ENCODE measurements around the gene EIF2S2.

Gene EIF2S2

DNA sequence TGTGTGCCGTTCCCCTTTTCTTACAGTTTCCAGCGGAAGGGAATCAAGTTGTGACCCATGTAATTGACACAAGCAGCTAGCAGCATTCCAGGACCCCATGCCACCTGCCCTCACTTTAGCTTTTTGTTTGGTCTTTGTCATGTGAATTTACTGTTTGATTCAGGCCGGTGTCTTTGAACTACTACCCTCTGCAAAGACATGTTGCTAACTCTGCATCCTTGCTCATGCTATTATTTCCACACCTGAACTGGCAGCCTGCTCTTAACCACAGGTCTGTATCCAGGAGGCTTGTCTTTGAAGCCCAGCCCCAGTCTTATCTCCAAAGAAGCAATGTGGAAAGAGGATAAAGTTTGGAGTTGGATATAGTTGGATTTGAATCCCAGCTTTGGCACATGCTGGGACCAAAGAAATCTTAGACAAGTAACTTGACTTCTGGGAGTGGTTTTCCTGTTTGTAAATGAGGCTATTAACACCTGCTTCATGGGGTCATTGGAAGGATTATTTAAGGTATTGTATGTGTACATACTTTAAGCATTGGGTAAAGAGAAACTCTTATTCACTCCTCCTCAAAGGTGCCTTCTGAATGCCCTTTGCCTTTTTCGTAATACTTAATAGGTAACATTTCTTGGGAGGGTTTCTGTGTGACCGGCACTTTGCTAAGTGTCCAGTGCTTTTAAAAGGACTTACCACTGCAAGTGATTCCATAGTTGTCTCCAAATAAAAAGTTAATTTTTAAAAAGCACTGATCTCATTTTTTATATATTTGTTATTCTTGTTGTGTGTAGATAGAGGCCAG, 65.9 kb downstream of the EIF2S2 start:
- no peak overlapping the region for H3K27ac ChIP-seq
- no peak overlapping the region for H3K4me3 ChIP-seq (ENCODE audit: low read depth, low read length)
- DNase-seq, result no peak
- no peaks in the 10 kb centered on the region for H3K36me3 ChIP-seq (replicated peaks)
- no peaks in the 10 kb centered on the region for H3K27me3 ChIP-seq (replicated peaks)
- TF ChIP-seq, protein P1, sequence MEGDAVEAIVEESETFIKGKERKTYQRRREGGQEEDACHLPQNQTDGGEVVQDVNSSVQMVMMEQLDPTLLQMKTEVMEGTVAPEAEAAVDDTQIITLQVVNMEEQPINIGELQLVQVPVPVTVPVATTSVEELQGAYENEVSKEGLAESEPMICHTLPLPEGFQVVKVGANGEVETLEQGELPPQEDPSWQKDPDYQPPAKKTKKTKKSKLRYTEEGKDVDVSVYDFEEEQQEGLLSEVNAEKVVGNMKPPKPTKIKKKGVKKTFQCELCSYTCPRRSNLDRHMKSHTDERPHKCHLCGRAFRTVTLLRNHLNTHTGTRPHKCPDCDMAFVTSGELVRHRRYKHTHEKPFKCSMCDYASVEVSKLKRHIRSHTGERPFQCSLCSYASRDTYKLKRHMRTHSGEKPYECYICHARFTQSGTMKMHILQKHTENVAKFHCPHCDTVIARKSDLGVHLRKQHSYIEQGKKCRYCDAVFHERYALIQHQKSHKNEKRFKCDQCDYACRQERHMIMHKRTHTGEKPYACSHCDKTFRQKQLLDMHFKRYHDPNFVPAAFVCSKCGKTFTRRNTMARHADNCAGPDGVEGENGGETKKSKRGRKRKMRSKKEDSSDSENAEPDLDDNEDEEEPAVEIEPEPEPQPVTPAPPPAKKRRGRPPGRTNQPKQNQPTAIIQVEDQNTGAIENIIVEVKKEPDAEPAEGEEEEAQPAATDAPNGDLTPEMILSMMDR (IDR thresholded peaks at IDR 0.05; ENCODE audit: low read depth, low read length, missing control alignments), result no peak
- in situ Hi-C loops (cut with HindIII; ENCODE audit: low pct_ligation_motif_present, low sequenced_read_pairs), result no loop called here

DNA sequence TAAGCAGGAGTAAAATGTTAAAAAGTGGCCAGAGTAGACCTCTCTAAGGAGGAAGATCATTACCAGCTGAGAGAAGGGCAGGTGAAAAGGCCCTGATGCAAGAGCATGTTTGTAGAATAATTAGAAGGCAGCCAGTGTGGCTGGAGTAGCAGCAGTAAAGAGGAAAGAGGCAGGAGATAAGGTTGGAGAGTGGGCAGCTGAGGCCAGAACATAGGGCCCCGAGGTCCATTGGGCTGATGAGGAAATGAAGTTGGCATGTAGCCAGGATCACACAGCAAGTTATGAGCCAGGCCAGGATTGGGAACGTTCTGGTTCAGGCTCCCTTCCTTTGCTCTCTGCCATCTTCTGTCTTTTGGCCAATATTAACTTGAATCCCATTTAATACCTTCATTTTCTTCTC, 66.7 kb downstream of the EIF2S2 start:
- Histone ChIP-seq H3K27ac (no peak overlapping the region), H3K27me3 (replicated peaks) (no peaks in the 10 kb centered on the region), H3K4me3 (ENCODE audit: low read depth, low read length) (no peak overlapping the region), H3K36me3 (replicated peaks) (no peaks in the 10 kb centered on the region)
- in situ Hi-C loops (cut with HindIII; ENCODE audit: low pct_ligation_motif_present, low sequenced_read_pairs), result no loop called here
- no peak for DNase-seq
- TF ChIP-seq, protein P1 (IDR thresholded peaks at IDR 0.05; ENCODE audit: low read depth, low read length, missing control alignments), result no peak

DNA sequence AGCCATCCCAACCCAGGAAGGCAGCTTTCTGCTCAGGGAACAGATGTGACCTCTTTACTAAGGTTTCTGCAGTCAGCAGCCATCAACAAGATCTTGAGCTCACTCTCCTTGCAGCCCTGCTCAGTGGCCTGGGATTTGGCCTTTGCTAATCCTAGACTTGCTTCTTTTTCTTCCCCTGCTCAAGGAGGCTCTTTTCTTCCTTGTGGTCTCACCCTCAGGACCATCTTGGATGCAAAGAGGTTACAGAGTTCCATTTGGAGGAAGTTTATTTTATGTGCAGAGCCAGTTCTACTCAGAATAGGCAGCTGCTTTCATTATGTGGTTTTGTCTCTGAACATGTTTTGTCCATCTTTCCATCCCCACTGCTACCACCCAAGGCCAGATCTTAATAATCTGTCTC, 69.0 kb downstream of the EIF2S2 start:
- H3K4me3 ChIP-seq (ENCODE audit: low read depth, low read length), result no peak overlapping the region
- no peaks in the 10 kb centered on the region for H3K36me3 ChIP-seq (replicated peaks)
- H3K27me3 ChIP-seq (replicated peaks), result no peaks in the 10 kb centered on the region
- in situ Hi-C loops (cut with HindIII; ENCODE audit: low pct_ligation_motif_present, low sequenced_read_pairs), result no loop called here
- TF ChIP-seq, protein P1 (IDR thresholded peaks at IDR 0.05; ENCODE audit: low read depth, low read length, missing control alignments), result no peak
- DNase-seq, result no peak
- H3K27ac ChIP-seq, result no peak overlapping the region

DNA sequence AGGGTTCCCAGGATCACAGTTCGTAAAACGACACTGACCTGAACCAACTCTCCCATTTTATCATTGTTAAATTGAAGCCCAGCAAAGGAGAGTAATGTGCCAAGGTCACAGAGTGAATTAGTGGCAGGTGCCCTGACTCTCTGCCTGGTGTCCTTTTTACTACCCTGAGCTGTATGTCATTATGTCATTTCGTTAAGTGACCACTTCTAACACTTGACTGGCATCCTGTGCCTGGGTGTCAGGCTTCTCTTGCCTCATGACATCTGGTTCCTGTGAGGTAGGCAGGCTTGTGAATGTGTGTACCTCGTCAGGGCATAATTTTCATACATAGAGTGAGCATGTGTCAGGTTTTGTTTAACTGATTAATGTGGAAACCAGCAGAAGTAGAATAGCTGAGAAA, 69.8 kb downstream of the EIF2S2 start:
- TF ChIP-seq, protein P1 (IDR thresholded peaks at IDR 0.05; ENCODE audit: low read depth, low read length, missing control alignments), result no peak
- no peak overlapping the region for H3K4me3 ChIP-seq (ENCODE audit: low read depth, low read length)
- no peaks in the 10 kb centered on the region for H3K36me3 ChIP-seq (replicated peaks)
- no peaks in the 10 kb centered on the region for H3K27me3 ChIP-seq (replicated peaks)
- in situ Hi-C loops (cut with HindIII; ENCODE audit: low pct_ligation_motif_present, low sequenced_read_pairs), result no loop called here
- DNase-seq, result no peak
- H3K27ac ChIP-seq, result no peak overlapping the region

DNA sequence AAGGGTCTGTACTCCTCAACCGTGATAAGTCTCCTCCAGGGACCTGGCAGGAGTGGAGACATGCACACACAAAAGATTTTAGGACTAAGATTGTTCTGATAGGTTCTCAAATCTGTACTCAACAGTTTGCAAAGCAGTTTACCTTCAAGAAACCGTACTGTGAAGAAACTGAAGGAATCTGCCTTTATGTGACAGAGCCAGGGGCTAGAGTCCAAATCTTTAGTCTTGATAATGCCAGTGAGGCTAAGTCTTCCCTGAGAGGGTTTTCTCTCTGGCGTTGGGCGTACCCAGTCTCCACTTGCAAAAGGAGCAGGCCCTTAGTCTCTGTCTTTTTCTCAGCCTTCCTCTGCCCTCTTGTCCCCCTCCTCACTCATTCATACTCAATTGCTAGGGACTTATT, 70.8 kb downstream of the EIF2S2 start:
- H3K27ac ChIP-seq, result no peak overlapping the region
- TF ChIP-seq, protein P1 (IDR thresholded peaks at IDR 0.05; ENCODE audit: low read depth, low read length, missing control alignments), result no peak
- H3K36me3 ChIP-seq (replicated peaks), result no peaks in the 10 kb centered on the region
- H3K4me3 ChIP-seq (ENCODE audit: low read depth, low read length), result no peak overlapping the region
- in situ Hi-C loops (cut with HindIII; ENCODE audit: low pct_ligation_motif_present, low sequenced_read_pairs), result no loop called here
- no peaks in the 10 kb centered on the region for H3K27me3 ChIP-seq (replicated peaks)
- DNase-seq, result no peak

Measured in brain microvascular endothelial cell (primary cell).